Liver (tissue), 9 donors: ENCODE measurements around the gene TTC39A. TPM values are rescaled to one million over a fixed set of nuclear protein-coding genes. Genes with fewer than 3 reads are reported as not detected.

Experiments used
- DNase-seq: peaks from one replicate; pipeline ENCODE4 v3.0.0-alpha.2; 2017; ENCODE audit warnings: low spot score
- H3K27ac ChIP-seq, 2 donors: one replicate each; pipeline ENCODE4 v1.7.0; 2013; ENCODE audit warnings: inconsistent platforms in 2 of 2, low read length in 2 of 2, control low read depth in 1 of 2, low read depth in 1 of 2, mild to moderate bottlenecking in 1 of 2
- H3K27me3 ChIP-seq, 4 donors: one replicate each; pipeline versions ENCODE4 v1.6.1 to v1.7.0; 2013; ENCODE audit warnings: low read length in 3 of 4, inconsistent platforms in 1 of 4, mild to moderate bottlenecking in 1 of 4, moderate library complexity in 1 of 4; ENCODE audit not compliant: control insufficient read depth in 4 of 4, insufficient read depth in 4 of 4
- H3K36me3 ChIP-seq, 4 donors: one replicate each; pipeline versions ENCODE4 v1.6.1 to v1.7.0; 2013; ENCODE audit warnings: low read length in 3 of 4, mild to moderate bottlenecking in 3 of 4, low read depth in 1 of 4, moderate library complexity in 1 of 4; ENCODE audit not compliant: control insufficient read depth in 4 of 4, insufficient read depth in 3 of 4
- H3K4me1 ChIP-seq, 4 donors: one replicate each; pipeline versions ENCODE4 v1.6.1 to v1.7.0; 2013; ENCODE audit warnings: low read length in 3 of 4, mild to moderate bottlenecking in 3 of 4, moderate library complexity in 1 of 4; ENCODE audit not compliant: control insufficient read depth in 4 of 4, insufficient read depth in 4 of 4
- H3K4me3 ChIP-seq, 3 donors: one replicate each; pipeline versions ENCODE4 v1.6.1 to v1.7.0; 2013; ENCODE audit warnings: low read length in 3 of 3, control low read depth in 1 of 3, low read depth in 1 of 3, mild to moderate bottlenecking in 1 of 3
- H3K9ac ChIP-seq, 2 donors: one replicate each; pipeline ENCODE4 v1.7.0; 2013; ENCODE audit warnings: low read length in 2 of 2, mild to moderate bottlenecking in 2 of 2, moderate library complexity in 2 of 2, control low read depth in 1 of 2, low read depth in 1 of 2
- H3K9me3 ChIP-seq, 4 donors: one replicate each; pipeline versions ENCODE4 v1.6.1 to v1.7.0; 2013; ENCODE audit warnings: low read length in 3 of 4; ENCODE audit not compliant: control insufficient read depth in 4 of 4
- ATF3 ChIP-seq: IDR thresholded peaks from 2 replicates; pipeline ENCODE4 v1.6.1; 2016; ENCODE audit warnings: antibody characterized with exemption
- EGR1 ChIP-seq, 2 donors: IDR thresholded peaks; 2 replicates each; pipeline ENCODE4 v1.6.1; 2016 to 2018; ENCODE audit warnings: antibody characterized with exemption in 2 of 2, low read depth in 2 of 2
- FOXA1 ChIP-seq: IDR thresholded peaks from 2 replicates; pipeline ENCODE4 v1.6.1; 2016; ENCODE audit warnings: antibody characterized with exemption
- FOXA2 ChIP-seq: IDR thresholded peaks from 2 replicates; pipeline ENCODE4 v1.6.1; 2016; ENCODE audit warnings: antibody characterized with exemption
- GABPA ChIP-seq, 2 donors: IDR thresholded peaks in 1 of 2; conservative IDR thresholded peaks in 1 of 2; 2 replicates each; pipeline ENCODE4 v1.6.1; 2016; ENCODE audit warnings: antibody characterized with exemption in 2 of 2, mild to moderate bottlenecking in 1 of 2, moderate library complexity in 1 of 2
- HNF4A ChIP-seq, 2 donors: conservative IDR thresholded peaks; 2 replicates each; pipeline ENCODE4 v1.6.1; 2016; ENCODE audit warnings: antibody characterized with exemption in 2 of 2, mild to moderate bottlenecking in 2 of 2
- HNF4G ChIP-seq: IDR thresholded peaks from 2 replicates; pipeline ENCODE4 v1.6.1; 2016; ENCODE audit warnings: antibody characterized with exemption
- JUND ChIP-seq, 2 donors: IDR thresholded peaks; 2 replicates each; pipeline ENCODE4 v1.6.1; 2016; ENCODE audit warnings: antibody characterized with exemption in 2 of 2
- NR2F2 ChIP-seq: IDR thresholded peaks from 2 replicates; pipeline ENCODE4 v1.6.1; 2016; ENCODE audit warnings: antibody characterized with exemption
- RAD21 ChIP-seq, 2 donors: IDR thresholded peaks; 2 replicates each; pipeline ENCODE4 v1.6.1; 2016; ENCODE audit warnings: antibody characterized with exemption in 2 of 2, mild to moderate bottlenecking in 2 of 2
- REST ChIP-seq: IDR thresholded peaks from 2 replicates; pipeline ENCODE4 v1.6.1; 2016; ENCODE audit warnings: antibody characterized with exemption, mild to moderate bottlenecking
- RXRA ChIP-seq, 2 donors: IDR thresholded peaks; 2 replicates each; pipeline ENCODE4 v1.6.1; 2017 to 2018; ENCODE audit warnings: antibody characterized with exemption in 2 of 2, mild to moderate bottlenecking in 1 of 2
- SP1 ChIP-seq: IDR thresholded peaks from 2 replicates; pipeline ENCODE4 v1.6.1; 2018; ENCODE audit warnings: antibody characterized with exemption, mild to moderate bottlenecking
- TAF1 ChIP-seq: conservative IDR thresholded peaks from 2 replicates; pipeline ENCODE4 v1.6.1; 2016; ENCODE audit warnings: antibody characterized with exemption, mild to moderate bottlenecking
- YY1 ChIP-seq: IDR thresholded peaks from 2 replicates; pipeline ENCODE4 v1.6.1; 2016; ENCODE audit warnings: antibody characterized with exemption, mild to moderate bottlenecking
- WGBS: extraction: QIAGEN DNeasy Blood & Tissue Kit; methylation state at CpG from one replicate; pipeline ENCODE4 v1.1.7; 2013; 5-methylcytosine and 5-hydroxymethylcytosine counted together
- polyA plus RNA-seq, 2 donors: library from polyadenylated mRNA; stranded (reverse) in 1 of 2; unstranded in 1 of 2; fragments of 200-250 nt in 1 of 2; fragments of >200 nt in 1 of 2; fragmentation: Nextera tagmentation in 1 of 2; extraction: Ambion mirVana in 1 of 2; gene quantifications; one replicate each; pipeline versions ENCODE4 v1.2.1 to v1.2.3, GENCODE V29; 2013 to 2015
- total RNA-seq, 2 donors: library from RNA; depleted of rRNA; stranded (reverse); fragments of >200 nt; gene quantifications; one replicate each; pipeline ENCODE4 v1.2.3, GENCODE V29; 2014
- TF ChIP-seq, protein P1 (sequence below): IDR thresholded peaks from 2 replicates; pipeline ENCODE4 v1.6.1; 2016; ENCODE audit warnings: antibody characterized with exemption
- TF ChIP-seq, protein P2 (sequence below): fragments of 150-350 bp; IDR thresholded peaks from 2 replicates; pipeline ENCODE4 v1.5.1; 2017; ENCODE audit warnings: improper control_type of control experiment, low read depth, low read length; ENCODE audit not compliant: missing input control
- TF ChIP-seq, protein P3 (sequence below): IDR thresholded peaks from 2 replicates; pipeline ENCODE4 v1.6.1; 2016; ENCODE audit warnings: antibody characterized with exemption
- donor health status: healthy.
- donor health status: healthy.
- donor health status: healthy.
- donor health status: healthy.
- donor health status: healthy.

Gene TTC39A
- total and polyA plus RNA-seq, 4 donors: 0.32 to 1.9 (median 1.4) TPM

DNA sequence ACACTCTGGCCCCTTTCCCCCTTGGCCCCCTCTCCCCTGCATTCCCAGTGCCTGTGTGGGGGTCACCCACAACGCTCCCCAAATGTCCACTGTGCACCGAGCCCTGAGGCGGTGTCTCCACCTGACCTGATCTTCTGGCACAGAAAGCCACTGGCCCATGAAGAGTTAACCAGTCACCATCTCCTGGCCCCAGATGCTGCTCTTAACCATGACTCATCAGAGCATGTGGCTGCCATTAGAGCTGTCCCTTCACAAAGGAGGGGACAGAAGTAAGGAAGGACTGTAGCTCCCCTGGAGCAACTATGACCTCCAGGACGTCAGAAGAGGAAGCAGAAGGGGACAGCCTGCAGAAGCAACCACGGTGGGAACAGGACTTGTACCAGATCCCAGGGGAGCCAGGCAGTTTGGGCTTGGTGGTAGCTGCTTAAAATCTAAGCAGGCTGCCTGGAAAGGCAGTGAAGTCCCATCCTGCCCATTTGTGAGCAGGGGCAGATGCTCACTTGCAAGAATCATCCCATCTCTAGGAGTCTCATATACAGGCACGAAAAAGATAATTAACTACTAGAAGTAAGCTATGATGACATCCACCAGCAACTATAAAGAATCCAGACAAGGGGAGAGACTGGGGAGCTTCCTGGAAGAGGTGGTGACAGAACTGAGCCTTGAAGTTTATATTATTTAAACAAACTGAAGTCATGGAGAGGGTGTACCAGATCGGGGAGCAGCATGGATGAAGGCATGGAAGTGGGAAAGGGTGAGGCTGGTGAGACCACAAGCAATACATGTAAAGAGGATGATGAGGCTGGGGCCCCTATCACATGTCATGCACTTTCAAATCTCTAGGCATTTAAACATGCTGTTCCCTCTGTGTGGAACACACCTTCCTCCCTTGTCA lies 1.1 kb upstream of the TTC39A start:
- Histone ChIP-seq H3K4me1 (peaks cover 4 to 20% (median 14%) of the 10 kb centered on the region in 4 donors), H3K27me3 (no peaks in the 10 kb centered on the region), H3K4me3 (no peak overlapping the region), H3K9ac (no peak overlapping the region), H3K27ac (no peak overlapping the region), H3K9me3 (no peaks in the 10 kb centered on the region), H3K36me3 (no peaks in the 10 kb centered on the region)
- WGBS: 68% methylated on average over 7 of the region's 7 CpGs
- DNase-seq: no peak
- TF ChIP-seq RXRA (IDR thresholded peaks at IDR 0.05): no peak
- peak; percentile 48 to 75 for TF ChIP-seq JUND (IDR thresholded peaks at IDR 0.05)
- peak; percentile 24 for TF ChIP-seq YY1
- TF ChIP-seq, protein P1, sequence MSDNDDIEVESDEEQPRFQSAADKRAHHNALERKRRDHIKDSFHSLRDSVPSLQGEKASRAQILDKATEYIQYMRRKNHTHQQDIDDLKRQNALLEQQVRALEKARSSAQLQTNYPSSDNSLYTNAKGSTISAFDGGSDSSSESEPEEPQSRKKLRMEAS: no peak
- no peak for TF ChIP-seq FOXA2
- TF ChIP-seq HNF4G: no peak
- TF ChIP-seq EGR1 (IDR thresholded peaks at IDR 0.05; ENCODE audit: low read depth in 2 of 2): no peak

GRCh38 chr1:51329443-51330325 lies 678 bp downstream of the TTC39A start:
- peaks cover 4 to 20% (median 14%) of the 10 kb centered on the region in 4 donors for H3K4me1 ChIP-seq
- H3K27ac ChIP-seq: peak overlapping the region in 1 of 2 donors; percentile 2
- no peaks in the 10 kb centered on the region for H3K27me3 ChIP-seq
- no peak for DNase-seq
- 24% methylated on average over 26 of the region's 26 CpGs for WGBS
- peak overlapping the region in 1 of 3 donors; percentile 62 for H3K4me3 ChIP-seq
- no peak for TF ChIP-seq HNF4G
- no peak for TF ChIP-seq JUND (IDR thresholded peaks at IDR 0.05)
- TF ChIP-seq, protein P1: no peak
- TF ChIP-seq, protein P2, sequence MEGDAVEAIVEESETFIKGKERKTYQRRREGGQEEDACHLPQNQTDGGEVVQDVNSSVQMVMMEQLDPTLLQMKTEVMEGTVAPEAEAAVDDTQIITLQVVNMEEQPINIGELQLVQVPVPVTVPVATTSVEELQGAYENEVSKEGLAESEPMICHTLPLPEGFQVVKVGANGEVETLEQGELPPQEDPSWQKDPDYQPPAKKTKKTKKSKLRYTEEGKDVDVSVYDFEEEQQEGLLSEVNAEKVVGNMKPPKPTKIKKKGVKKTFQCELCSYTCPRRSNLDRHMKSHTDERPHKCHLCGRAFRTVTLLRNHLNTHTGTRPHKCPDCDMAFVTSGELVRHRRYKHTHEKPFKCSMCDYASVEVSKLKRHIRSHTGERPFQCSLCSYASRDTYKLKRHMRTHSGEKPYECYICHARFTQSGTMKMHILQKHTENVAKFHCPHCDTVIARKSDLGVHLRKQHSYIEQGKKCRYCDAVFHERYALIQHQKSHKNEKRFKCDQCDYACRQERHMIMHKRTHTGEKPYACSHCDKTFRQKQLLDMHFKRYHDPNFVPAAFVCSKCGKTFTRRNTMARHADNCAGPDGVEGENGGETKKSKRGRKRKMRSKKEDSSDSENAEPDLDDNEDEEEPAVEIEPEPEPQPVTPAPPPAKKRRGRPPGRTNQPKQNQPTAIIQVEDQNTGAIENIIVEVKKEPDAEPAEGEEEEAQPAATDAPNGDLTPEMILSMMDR: no peak
- peak; percentile 64 for TF ChIP-seq FOXA2
- no peak for TF ChIP-seq FOXA1
- TF ChIP-seq ATF3: no peak
- TF ChIP-seq YY1: peak; percentile 40
- TF ChIP-seq, protein P3, sequence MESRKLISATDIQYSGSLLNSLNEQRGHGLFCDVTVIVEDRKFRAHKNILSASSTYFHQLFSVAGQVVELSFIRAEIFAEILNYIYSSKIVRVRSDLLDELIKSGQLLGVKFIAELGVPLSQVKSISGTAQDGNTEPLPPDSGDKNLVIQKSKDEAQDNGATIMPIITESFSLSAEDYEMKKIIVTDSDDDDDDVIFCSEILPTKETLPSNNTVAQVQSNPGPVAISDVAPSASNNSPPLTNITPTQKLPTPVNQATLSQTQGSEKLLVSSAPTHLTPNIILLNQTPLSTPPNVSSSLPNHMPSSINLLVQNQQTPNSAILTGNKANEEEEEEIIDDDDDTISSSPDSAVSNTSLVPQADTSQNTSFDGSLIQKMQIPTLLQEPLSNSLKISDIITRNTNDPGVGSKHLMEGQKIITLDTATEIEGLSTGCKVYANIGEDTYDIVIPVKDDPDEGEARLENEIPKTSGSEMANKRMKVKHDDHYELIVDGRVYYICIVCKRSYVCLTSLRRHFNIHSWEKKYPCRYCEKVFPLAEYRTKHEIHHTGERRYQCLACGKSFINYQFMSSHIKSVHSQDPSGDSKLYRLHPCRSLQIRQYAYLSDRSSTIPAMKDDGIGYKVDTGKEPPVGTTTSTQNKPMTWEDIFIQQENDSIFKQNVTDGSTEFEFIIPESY: no peak
- no peak for TF ChIP-seq TAF1
- TF ChIP-seq GABPA (IDR thresholded peaks at IDR 0.05 in 1 of 2, conservative IDR thresholded peaks at IDR 0.05 in 1 of 2): no peak
- peak; percentile 24 for TF ChIP-seq SP1
- TF ChIP-seq REST: peak; percentile 38
- TF ChIP-seq RXRA (IDR thresholded peaks at IDR 0.05): peak in 1 of 2 donors; percentile 63
- TF ChIP-seq NR2F2: no peak
- TF ChIP-seq EGR1 (IDR thresholded peaks at IDR 0.05; ENCODE audit: low read depth in 2 of 2): no peak
- peak; percentile 12 to 24 for TF ChIP-seq HNF4A (conservative IDR thresholded peaks at IDR 0.05)
- TF ChIP-seq RAD21 (IDR thresholded peaks at IDR 0.05): peak; percentile 37 to 49
- no peaks in the 10 kb centered on the region for H3K9me3 ChIP-seq
- peak overlapping the region in 1 of 2 donors; percentile 13 for H3K9ac ChIP-seq
- no peaks in the 10 kb centered on the region for H3K36me3 ChIP-seq
